Sigmoid colon (tissue), 7 donors: ENCODE measurements around the gene STEAP1. TPM values are rescaled to one million over a fixed set of nuclear protein-coding genes. Genes with fewer than 3 reads are reported as not detected.

Experiments used
- DNase-seq: peaks from one replicate; pipeline ENCODE4 v3.0.0-alpha.2; 2019
- H3K27ac ChIP-seq, 4 donors: fragments of 200-600 bp; sonication (generic); one replicate each; pipeline ENCODE4 v1.5.1; 2016 to 2019; ENCODE audit warnings: mild to moderate bottlenecking in 1 of 4
- H3K27me3 ChIP-seq, 3 donors: fragments of 200-600 bp; sonication (generic); one replicate each; pipeline ENCODE4 v1.5.1; 2019; ENCODE audit warnings: mild to moderate bottlenecking in 1 of 3
- H3K36me3 ChIP-seq, 4 donors: fragments of 200-600 bp; sonication (generic); one replicate each; pipeline ENCODE4 v1.5.1; 2016 to 2019
- H3K4me1 ChIP-seq, 4 donors: fragments of 200-600 bp; sonication (generic); one replicate each; pipeline ENCODE4 v1.5.1; 2017 to 2019
- H3K4me3 ChIP-seq, 4 donors: fragments of 200-600 bp; sonication (generic); one replicate each; pipeline ENCODE4 v1.5.1; 2017 to 2019; ENCODE audit warnings: mild to moderate bottlenecking in 2 of 4, moderate library complexity in 1 of 4
- H3K9me3 ChIP-seq, 4 donors: fragments of 200-600 bp in 3 of 4; sonication (generic) in 3 of 4; one replicate each; pipeline versions ENCODE4 v1.5.1 to v1.6.1; 2013 to 2019
- CTCF ChIP-seq, 4 experiments: fragments of 450-650 bp in 3 of 4; fragments of 200-600 bp in 1 of 4; IDR thresholded peaks; one replicate each; pipeline ENCODE4 v1.5.1; 2016 to 2019; ENCODE audit warnings: antibody characterized with exemption in 4 of 4, mild to moderate bottlenecking in 3 of 4, moderate library complexity in 2 of 4
- EP300 ChIP-seq, 4 donors: sonication (generic); formaldehyde crosslinking; IDR thresholded peaks; one replicate each; pipeline ENCODE4 v1.6.1; 2017; ENCODE audit warnings: antibody characterized with exemption in 4 of 4
- POLR2A ChIP-seq, 2 donors: fragments of 450-650 bp; IDR thresholded peaks; one replicate each; pipeline ENCODE4 v1.6.1; 2016; ENCODE audit warnings: antibody characterized with exemption in 2 of 2, mild to moderate bottlenecking in 2 of 2, moderate library complexity in 2 of 2
- POLR2AphosphoS5 ChIP-seq, 4 donors: sonication (generic); formaldehyde crosslinking; IDR thresholded peaks; one replicate each; pipeline ENCODE4 v1.6.1; 2017; ENCODE audit warnings: antibody characterized with exemption in 4 of 4
- WGBS, 2 donors: extraction: QIAGEN DNeasy Blood & Tissue Kit; methylation state at CpG; one replicate each; pipeline ENCODE4 v1.1.7; 2013; 5-methylcytosine and 5-hydroxymethylcytosine counted together
- intact Hi-C: fragments of 100-400 bp; cut with DNase I; formaldehyde crosslinking; loops from one replicate; pipeline ENCODE4 v1.15.1; 2023
- polyA plus RNA-seq, 3 donors: library from polyadenylated mRNA; stranded (reverse); fragments of 200-250 nt; gene quantifications; one replicate each; pipeline ENCODE4 v1.2.3, GENCODE V29; 2013
- total RNA-seq, 4 donors: library from RNA; depleted of rRNA; stranded (reverse); fragments of >200 nt; gene quantifications; one replicate each; pipeline ENCODE4 v1.1.0, GENCODE V29; 2016
- donor health status: healthy with polysubstance abuse.
- donor health status: Bipolar disorder and iron deficiency.
- donor health status: healthy.

STEAP1 gene
- total and polyA plus RNA-seq, 7 donors = 6.2 to 15.6 (median 14.1) TPM

- Histone ChIP-seq H3K27ac (no peak overlapping the region), H3K4me3 (no peak overlapping the region), H3K36me3 (no peaks in the 10 kb centered on the region), H3K4me1 (no peaks in the 10 kb centered on the region), H3K27me3 (no peaks in the 10 kb centered on the region), H3K9me3 (peaks cover 0 to 13% (median 0%) of the 10 kb centered on the region in 4 donors)
- intact Hi-C loops = no loop called here
- TF ChIP-seq POLR2A (IDR thresholded peaks at IDR 0.05) (no peak), EP300 (IDR thresholded peaks at IDR 0.05) (no peak), CTCF (IDR thresholded peaks at IDR 0.05) (no peak)
- DNase-seq = no peak
Observed at GRCh38 chr7:90187507-90188050, 33.3 kb downstream of the STEAP1 start.

GRCh38 chr7:90188281-90188680, 34.0 kb downstream of the STEAP1 start:
- intact Hi-C loops = no loop called here
- Histone ChIP-seq H3K4me3 (no peak overlapping the region), H3K27me3 (no peaks in the 10 kb centered on the region), H3K4me1 (no peaks in the 10 kb centered on the region), H3K9me3 (peaks cover 0 to 13% (median 0%) of the 10 kb centered on the region in 4 donors), H3K27ac (no peak overlapping the region), H3K36me3 (no peaks in the 10 kb centered on the region)
- TF ChIP-seq EP300 (IDR thresholded peaks at IDR 0.05) (no peak), POLR2AphosphoS5 (IDR thresholded peaks at IDR 0.05) (no peak), CTCF (IDR thresholded peaks at IDR 0.05) (no peak), POLR2A (IDR thresholded peaks at IDR 0.05) (no peak)
- 9 to 29% methylated on average over 2 of the region's 2 CpGs for WGBS, 2 donors
- DNase-seq = no peak

GRCh38 chr7:90190995-90191394, 36.7 kb downstream of the STEAP1 start:
- intact Hi-C loops = no loop called here
- H3K9me3 ChIP-seq = peaks cover 0 to 13% (median 0%) of the 10 kb centered on the region in 4 donors
- no peak overlapping the region for H3K4me3 ChIP-seq
- TF ChIP-seq POLR2AphosphoS5 (IDR thresholded peaks at IDR 0.05) (no peak), EP300 (IDR thresholded peaks at IDR 0.05) (no peak), CTCF (IDR thresholded peaks at IDR 0.05) (no peak), POLR2A (IDR thresholded peaks at IDR 0.05) (no peak)
- no peaks in the 10 kb centered on the region for H3K36me3 ChIP-seq
- no peak for DNase-seq
- no peaks in the 10 kb centered on the region for H3K27me3 ChIP-seq
- H3K27ac ChIP-seq = no peak overlapping the region
- no peaks in the 10 kb centered on the region for H3K4me1 ChIP-seq

GRCh38 chr7:90191648-90192047, 37.4 kb downstream of the STEAP1 start:
- no peak overlapping the region for H3K27ac ChIP-seq
- H3K27me3 ChIP-seq = no peaks in the 10 kb centered on the region
- no peaks in the 10 kb centered on the region for H3K36me3 ChIP-seq
- TF ChIP-seq EP300 (IDR thresholded peaks at IDR 0.05) (no peak), POLR2A (IDR thresholded peaks at IDR 0.05) (no peak), CTCF (IDR thresholded peaks at IDR 0.05) (no peak), POLR2AphosphoS5 (IDR thresholded peaks at IDR 0.05) (no peak)
- intact Hi-C loops = no loop called here
- 82 to 84% methylated on average over 1 of the region's 1 CpG for WGBS, 2 donors
- H3K4me1 ChIP-seq = no peaks in the 10 kb centered on the region
- H3K9me3 ChIP-seq = peaks cover 0 to 13% (median 0%) of the 10 kb centered on the region in 4 donors
- no peak overlapping the region for H3K4me3 ChIP-seq
- DNase-seq = no peak
